CD4-positive, alpha-beta memory T cell (primary cell): Measurements from ENCODE around the gene MPEG1. TPM values are rescaled to one million over a fixed set of nuclear protein-coding genes. Genes with fewer than 3 reads are reported as not detected.

ENCODE experiments used
- CTCF ChIA-PET: fragments of 350-600 bp; sonication (Branson Sonifier 250); formaldehyde crosslinking; loops from one replicate; lab custom pipeline; 2021; ENCODE audit warnings: inconsistent platforms; ENCODE audit not compliant: partially characterized antibody; lab: Charles Lee
- POLR2A ChIA-PET: fragments of 350-600 bp; sonication (Branson Sonifier 250); formaldehyde crosslinking; loops from one replicate; lab custom pipeline; 2021; ENCODE audit not compliant: partially characterized antibody; lab: Charles Lee
- DNase-seq, 5 donors: peaks; one replicate each; pipeline versions ENCODE4 v3.0.0 to v3.0.0-alpha.2; 2020 to 2022; ENCODE audit warnings: mixed read lengths in 1 of 5
- H3K27ac ChIP-seq: one replicate; pipeline ENCODE4 v1.7.0; 2013; ENCODE audit warnings: low read depth, low read length
- H3K27me3 ChIP-seq: 2 replicates; pipeline ENCODE4 v1.7.0; 2013; ENCODE audit warnings: mild to moderate bottlenecking, low read length, moderate library complexity; ENCODE audit not compliant: insufficient read depth
- H3K36me3 ChIP-seq: 2 replicates; pipeline ENCODE4 v1.7.0; 2013; ENCODE audit warnings: mild to moderate bottlenecking, low read length, moderate library complexity; ENCODE audit not compliant: insufficient read depth
- H3K4me1 ChIP-seq: 2 replicates; pipeline ENCODE4 v1.7.0; 2013; ENCODE audit warnings: mild to moderate bottlenecking, low read length, moderate library complexity; ENCODE audit not compliant: insufficient read depth
- H3K4me3 ChIP-seq, 2 donors: one replicate each; pipeline ENCODE4 v1.7.0; 2013; ENCODE audit warnings: low read length in 2 of 2, mild to moderate bottlenecking in 1 of 2
- H3K9me3 ChIP-seq, 2 donors: one replicate each; pipeline ENCODE4 v1.7.0; 2013; ENCODE audit warnings: low read length in 2 of 2, control low read depth in 1 of 2; ENCODE audit not compliant: control insufficient read depth in 1 of 2
- H3K27ac Mint-ChIP-seq, 7 donors: one replicate each; pipeline ENCODE4 v1.8.0; 2020 to 2021; ENCODE audit warnings: mixed read lengths in 7 of 7, mild to moderate bottlenecking in 6 of 7, inconsistent platforms in 3 of 7, moderate library complexity in 3 of 7
- H3K27me3 Mint-ChIP-seq, 2 donors: one replicate each; pipeline ENCODE4 v1.8.0; 2020 to 2021; ENCODE audit warnings: mixed read lengths in 2 of 2
- H3K36me3 Mint-ChIP-seq, 2 donors: one replicate each; pipeline ENCODE4 v1.8.0; 2020 to 2021; ENCODE audit warnings: mixed read lengths in 2 of 2, inconsistent platforms in 1 of 2, mild to moderate bottlenecking in 1 of 2
- H3K4me1 Mint-ChIP-seq, 4 donors: one replicate each; pipeline ENCODE4 v1.8.0; 2020 to 2021; ENCODE audit warnings: mixed read lengths in 4 of 4, mild to moderate bottlenecking in 1 of 4
- H3K4me3 Mint-ChIP-seq, 8 donors: one replicate each; pipeline ENCODE4 v1.8.0; 2020 to 2021; ENCODE audit warnings: mixed read lengths in 8 of 8, mild to moderate bottlenecking in 7 of 8, moderate library complexity in 6 of 8, inconsistent platforms in 3 of 8
- H3K9me3 Mint-ChIP-seq, 8 donors: one replicate each; pipeline ENCODE4 v1.8.0; 2020 to 2021; ENCODE audit warnings: mixed read lengths in 8 of 8, mild to moderate bottlenecking in 5 of 8, inconsistent platforms in 3 of 8, moderate library complexity in 1 of 8
- intact Hi-C: fragments of 100-400 bp; cut with micrococcal nuclease; formaldehyde crosslinking; loops from one replicate; pipeline ENCODE4 v1.15.1; 2023
- polyA plus RNA-seq, 2 donors: library from polyadenylated mRNA; unstranded; fragments of 300-500 nt; fragmentation: Illumina TruSeq; gene quantifications; one replicate each; pipeline ENCODE4 v1.2.3, GENCODE V29; 2021
- total RNA-seq, 2 experiments: library from RNA; stranded (reverse); gene quantifications; one replicate each; pipeline ENCODE4 v1.2.3, GENCODE V29; 2021

Gene MPEG1
- total and polyA plus RNA-seq, 4 experiments from 2014 or later: 0.14 to 2.7 (median 1.2) TPM

DNA sequence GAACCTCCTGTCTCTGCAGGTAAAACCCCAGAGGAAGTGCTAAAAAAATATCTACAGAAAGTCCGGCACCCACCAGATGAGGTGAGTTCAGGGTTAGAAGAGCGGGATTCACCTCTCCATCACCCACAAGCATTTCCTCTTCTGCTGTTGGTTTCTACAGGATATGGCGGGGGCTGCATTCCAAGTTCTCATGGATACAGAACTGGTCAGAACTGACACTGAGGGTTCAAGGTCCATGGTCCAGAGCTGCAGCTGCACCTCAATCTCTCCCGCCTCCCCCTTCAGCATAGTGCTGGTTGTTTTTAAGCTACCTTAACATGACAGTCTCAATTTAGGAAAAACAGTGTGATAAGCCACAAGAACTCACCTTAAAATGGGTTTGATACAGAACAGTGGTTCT lies 21.6 kb downstream of the MPEG1 start:
- peak overlapping the region in 1 of 7 donors; percentile 39 for H3K27ac Mint-ChIP-seq
- Histone ChIP-seq H3K9me3 (no peaks in the 10 kb centered on the region), H3K27me3 (no peaks in the 10 kb centered on the region), H3K4me1 (no peaks in the 10 kb centered on the region), H3K27ac (no peak overlapping the region), H3K4me3 (no peak overlapping the region), H3K36me3 (no peaks in the 10 kb centered on the region)
- ChIA-PET CTCF (interaction anchor here (2.0 to 4.5 kb wide), 3 partner anchors 15 to 20 kb away, joined by 5 to 25 read pairs (median 14); partner anchors contain the start of gene DTX4), POLR2A (no interaction called here)
- peaks cover 6 to 19% of the 10 kb centered on the region in 2 donors for H3K36me3 Mint-ChIP-seq
- DNase-seq: no peak
- H3K27me3 Mint-ChIP-seq: peaks cover 0 to 2% of the 10 kb centered on the region in 2 donors
- H3K4me1 Mint-ChIP-seq: peaks cover 0 to 3% (median 2%) of the 10 kb centered on the region in 4 donors
- H3K9me3 Mint-ChIP-seq: no peaks in the 10 kb centered on the region
- no peak overlapping the region for H3K4me3 Mint-ChIP-seq
- intact Hi-C loops: no loop called here

DNA sequence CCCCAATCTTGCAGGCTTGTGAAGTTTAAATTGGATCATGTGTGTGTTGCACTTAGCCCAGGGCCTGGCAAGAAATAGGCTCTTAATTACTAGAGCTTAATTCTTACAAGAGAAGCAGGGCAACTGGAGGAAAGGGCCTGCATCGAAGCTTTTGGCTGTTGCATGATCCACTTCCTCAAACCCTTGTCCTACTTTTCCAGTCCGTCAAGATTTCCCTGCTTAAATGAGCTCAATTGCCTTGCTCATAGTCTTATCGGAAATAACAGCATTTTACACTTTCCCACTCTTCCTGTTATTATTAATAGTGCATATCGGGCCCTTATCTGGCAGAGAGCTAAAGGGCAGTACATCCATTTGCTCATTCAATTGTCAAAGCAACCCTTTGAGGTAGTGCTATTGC lies 22.7 kb downstream of the MPEG1 start:
- no peak overlapping the region for H3K27ac ChIP-seq
- H3K4me1 ChIP-seq: no peaks in the 10 kb centered on the region
- no peaks in the 10 kb centered on the region for H3K4me1 Mint-ChIP-seq
- CTCF ChIA-PET: interaction anchor here (11.6 kb wide), 1 partner anchor 17 kb away, joined by 205 read pairs; the partner anchor contains the start of gene DTX4
- intact Hi-C loops: no loop called here
- H3K4me3 ChIP-seq: no peak overlapping the region
- no peaks in the 10 kb centered on the region for H3K9me3 Mint-ChIP-seq
- no peaks in the 10 kb centered on the region for H3K27me3 ChIP-seq
- H3K36me3 Mint-ChIP-seq: peaks cover 6 to 9% of the 10 kb centered on the region in 2 donors
- no peak overlapping the region for H3K27ac Mint-ChIP-seq
- H3K9me3 ChIP-seq: no peaks in the 10 kb centered on the region
- peaks cover 0 to 2% of the 10 kb centered on the region in 2 donors for H3K27me3 Mint-ChIP-seq
- POLR2A ChIA-PET: interaction anchor here (0.6 to 0.9 kb wide), 2 partner anchors 15 to 37 kb away, joined by 3 read pairs; no protein-coding TSS in a partner anchor
- no peak for DNase-seq
- H3K36me3 ChIP-seq: no peaks in the 10 kb centered on the region
- H3K4me3 Mint-ChIP-seq: no peak overlapping the region

GRCh38 chr11:59188954-59189353 lies 23.8 kb downstream of the MPEG1 start:
- ChIA-PET CTCF (interaction anchor here (4.3 to 11.6 kb wide), 2 partner anchors 13 to 16 kb away, joined by 26 to 205 read pairs; partner anchors contain the start of gene DTX4), POLR2A (no interaction called here)
- intact Hi-C loops: no loop called here
- no peak for DNase-seq
- Mint-ChIP-seq H3K4me3 (no peak overlapping the region), H3K36me3 (peaks cover 3 to 8% of the 10 kb centered on the region in 2 donors), H3K4me1 (no peaks in the 10 kb centered on the region), H3K27ac (no peak overlapping the region), H3K27me3 (peaks cover 0 to 2% of the 10 kb centered on the region in 2 donors), H3K9me3 (no peaks in the 10 kb centered on the region)
- no peaks in the 10 kb centered on the region for H3K36me3 ChIP-seq
- H3K27ac ChIP-seq: no peak overlapping the region
- no peak overlapping the region for H3K4me3 ChIP-seq
- H3K27me3 ChIP-seq: no peaks in the 10 kb centered on the region
- no peaks in the 10 kb centered on the region for H3K4me1 ChIP-seq
- H3K9me3 ChIP-seq: no peaks in the 10 kb centered on the region

DNA sequence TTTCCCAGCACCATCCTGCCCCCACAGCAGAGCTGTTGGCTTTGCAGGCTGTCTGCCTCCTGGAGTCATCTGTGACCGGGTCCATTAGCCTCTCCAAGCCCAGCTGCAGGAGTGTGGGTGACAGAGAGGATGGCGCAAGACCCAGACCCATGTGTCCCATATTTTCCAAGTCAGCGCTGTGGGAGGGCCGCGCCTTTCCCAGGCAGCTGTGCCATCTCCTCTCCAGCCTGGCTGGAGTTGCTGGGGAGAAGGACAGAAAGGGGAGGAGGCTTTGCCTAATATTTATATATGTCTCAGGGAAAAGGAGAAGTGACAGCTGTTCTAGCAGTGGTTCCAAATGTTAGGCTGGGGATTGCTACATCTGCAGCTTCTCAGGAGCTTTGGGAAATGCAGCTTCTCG lies 25.1 kb downstream of the MPEG1 start:
- H3K4me1 ChIP-seq: no peaks in the 10 kb centered on the region
- no peaks in the 10 kb centered on the region for H3K27me3 ChIP-seq
- no peaks in the 10 kb centered on the region for H3K4me1 Mint-ChIP-seq
- H3K27ac Mint-ChIP-seq: no peak overlapping the region
- ChIA-PET POLR2A (interaction anchor here (2.8 kb wide), 1 partner anchor 16 kb away, joined by 11 read pairs; the partner anchor contains the start of gene DTX4), CTCF (interaction anchor here (0.7 to 11.6 kb wide), 7 partner anchors 11 to 86 kb away, joined by 3 to 205 read pairs (median 8); partner anchors contain the start of gene DTX4)
- peaks cover 2 to 8% of the 10 kb centered on the region in 2 donors for H3K36me3 Mint-ChIP-seq
- H3K4me3 Mint-ChIP-seq: no peak overlapping the region
- no peaks in the 10 kb centered on the region for H3K9me3 ChIP-seq
- intact Hi-C loops: no loop called here
- no peak overlapping the region for H3K4me3 ChIP-seq
- H3K27ac ChIP-seq: no peak overlapping the region
- H3K36me3 ChIP-seq: no peaks in the 10 kb centered on the region
- DNase-seq: no peak
- H3K27me3 Mint-ChIP-seq: peaks cover 0 to 2% of the 10 kb centered on the region in 2 donors
- no peaks in the 10 kb centered on the region for H3K9me3 Mint-ChIP-seq

- H3K27me3 Mint-ChIP-seq: peaks cover 0 to 2% of the 10 kb centered on the region in 2 donors
- ChIA-PET CTCF (interaction anchor here (1.0 to 11.6 kb wide), 15 partner anchors 9 to 251 kb away, joined by 3 to 205 read pairs (median 6); partner anchors contain the start of gene DTX4), POLR2A (interaction anchor here (2.8 kb wide), 1 partner anchor 15 kb away, joined by 11 read pairs; the partner anchor contains the start of gene DTX4)
- Histone ChIP-seq H3K4me3 (no peak overlapping the region), H3K9me3 (no peaks in the 10 kb centered on the region), H3K36me3 (no peaks in the 10 kb centered on the region), H3K27me3 (no peaks in the 10 kb centered on the region), H3K27ac (no peak overlapping the region), H3K4me1 (no peaks in the 10 kb centered on the region)
- H3K9me3 Mint-ChIP-seq: no peaks in the 10 kb centered on the region
- H3K4me3 Mint-ChIP-seq: no peak overlapping the region
- intact Hi-C loops: no loop called here
- no peak for DNase-seq
- H3K4me1 Mint-ChIP-seq: no peaks in the 10 kb centered on the region
- H3K27ac Mint-ChIP-seq: no peak overlapping the region
- peaks cover 0 to 8% of the 10 kb centered on the region in 2 donors for H3K36me3 Mint-ChIP-seq
These were observed 25.7 kb downstream of the MPEG1 start for GRCh38 chr11:59187035-59187434.

GRCh38 chr11:59186130-59186594 lies 26.6 kb downstream of the MPEG1 start:
- Mint-ChIP-seq H3K27ac (no peak overlapping the region), H3K4me3 (no peak overlapping the region), H3K27me3 (peaks cover 0 to 2% of the 10 kb centered on the region in 2 donors), H3K4me1 (no peaks in the 10 kb centered on the region), H3K9me3 (no peaks in the 10 kb centered on the region), H3K36me3 (peaks cover 0 to 8% of the 10 kb centered on the region in 2 donors)
- Histone ChIP-seq H3K36me3 (no peaks in the 10 kb centered on the region), H3K27me3 (no peaks in the 10 kb centered on the region), H3K4me1 (no peaks in the 10 kb centered on the region), H3K4me3 (no peak overlapping the region), H3K9me3 (no peaks in the 10 kb centered on the region), H3K27ac (no peak overlapping the region)
- DNase-seq: peak; percentile 37 to 56 (median 43)
- intact Hi-C loops: loop anchor here (1.0 kb wide), 1 partner anchor 15 kb away; no protein-coding TSS in a partner anchor
- ChIA-PET POLR2A (interaction anchor here (2.8 kb wide), 1 partner anchor 14 kb away, joined by 11 read pairs; the partner anchor contains the start of gene DTX4), CTCF (interaction anchor here (0.6 to 11.6 kb wide), 24 partner anchors 8 to 252 kb away, joined by 3 to 205 read pairs (median 4); partner anchors contain the start of gene DTX4)

- no peaks in the 10 kb centered on the region for H3K36me3 ChIP-seq
- Mint-ChIP-seq H3K27ac (peak overlapping the region in 1 of 7 donors; percentile 37), H3K4me3 (no peak overlapping the region), H3K9me3 (no peaks in the 10 kb centered on the region), H3K27me3 (no peaks in the 10 kb centered on the region), H3K36me3 (peaks cover 0 to 8% of the 10 kb centered on the region in 2 donors), H3K4me1 (no peaks in the 10 kb centered on the region)
- no peaks in the 10 kb centered on the region for H3K27me3 ChIP-seq
- CTCF ChIA-PET: interaction anchor here (0.7 to 11.6 kb wide), 18 partner anchors 8 to 243 kb away, joined by 3 to 205 read pairs (median 5); partner anchors contain the start of gene DTX4
- intact Hi-C loops: no loop called here
- no peak overlapping the region for H3K27ac ChIP-seq
- POLR2A ChIA-PET: interaction anchor here (2.8 kb wide), 1 partner anchor 14 kb away, joined by 11 read pairs; the partner anchor contains the start of gene DTX4
- H3K4me1 ChIP-seq: no peaks in the 10 kb centered on the region
- no peak overlapping the region for H3K4me3 ChIP-seq
- no peaks in the 10 kb centered on the region for H3K9me3 ChIP-seq
- no peak for DNase-seq
These were observed 27.3 kb downstream of the MPEG1 start for GRCh38 chr11:59185386-59185945.
